SK-N-SH (cell line): ENCODE data around the gene BRD1.

ENCODE experiments used
- CHD2 ChIP-seq: fragments of 150-350 bp; IDR thresholded peaks from 2 replicates; pipeline ENCODE4 v1.6.1; 2018; ENCODE audit warnings: low read length; ENCODE audit not compliant: partially characterized antibody
- CTCF ChIP-seq: fragments of 200-600 bp; sonication (generic); IDR thresholded peaks from 2 replicates; pipeline ENCODE4 v1.6.1; 2017; ENCODE audit warnings: antibody characterized with exemption, mild to moderate bottlenecking, moderate library complexity
- EZH2phosphoT487 ChIP-seq: fragments of 200-600 bp; sonication (generic); IDR thresholded peaks from 2 replicates; pipeline ENCODE4 v1.6.1; 2017; ENCODE audit warnings: low read depth, mixed run types, mild to moderate bottlenecking, antibody characterized with exemption, moderate library complexity, borderline replicate concordance
- FOXJ3 ChIP-seq: sonication (generic); formaldehyde crosslinking; IDR thresholded peaks from 2 replicates; pipeline ENCODE4 v1.5.1; 2020; ENCODE audit warnings: mild to moderate bottlenecking, missing genetic modification reagents
- IRF3 ChIP-seq: fragments of 150-350 bp; IDR thresholded peaks from 2 replicates; pipeline ENCODE4 v1.6.1; 2016; ENCODE audit warnings: mild to moderate bottlenecking, low read depth, low read length
- JUND ChIP-seq: IDR thresholded peaks from 2 replicates; pipeline ENCODE4 v1.4.0; 2012
- NFIC ChIP-seq: IDR thresholded peaks from 2 replicates; pipeline ENCODE4 v1.4.0; 2012; ENCODE audit warnings: borderline replicate concordance
- RCOR1 ChIP-seq: fragments of 150-350 bp; IDR thresholded peaks from 2 replicates; pipeline ENCODE4 v1.6.1; 2017; ENCODE audit warnings: antibody characterized with exemption, low read length
- RFX5 ChIP-seq: IDR thresholded peaks from 2 replicates; pipeline ENCODE4 v1.6.1; 2012; ENCODE audit warnings: mild to moderate bottlenecking, improper control_type of control experiment, low read length
- SMC3 ChIP-seq: IDR thresholded peaks from 2 replicates; pipeline ENCODE4 v1.6.1; 2012; ENCODE audit warnings: low read depth, low read length, improper control_type of control experiment
- TAF1 ChIP-seq: IDR thresholded peaks from 2 replicates; pipeline ENCODE4 v1.6.1; 2012; ENCODE audit warnings: low read depth, mild to moderate bottlenecking, low read length, moderate library complexity, borderline replicate concordance

GRCh38 chr22:49779211-49779610 lies 48.5 kb downstream of the BRD1 start:
- TF ChIP-seq CTCF (no peak), NFIC (no peak), EZH2phosphoT487 (no peak), CHD2 (no peak), SMC3 (no peak), FOXJ3 (CRISPR knock-in tag) (no peak), TAF1 (no peak), RFX5 (no peak), IRF3 (no peak), JUND (no peak), RCOR1 (no peak)
